GM10248 (cell line): ENCODE data around the gene ST6GAL1.

Experiments
- CTCF ChIA-PET: fragments of 300-600 bp; sonication (Branson Sonifier 250); formaldehyde crosslinking; extraction: SDS; loops from one replicate; lab custom pipeline; 2021; ENCODE audit warnings: antibody characterized with exemption; lab: Yijun Ruan, JAX
- POLR2A ChIA-PET: fragments of 350-650 bp; sonication (Branson Sonifier 250); formaldehyde crosslinking; extraction: SDS; loops from one replicate; lab custom pipeline; 2020; ENCODE audit warnings: antibody characterized with exemption; lab: Yijun Ruan, JAX
- DNase-seq: peaks from one replicate; pipeline ENCODE4 v3.0.0; 2012; ENCODE audit errors: extremely low spot score
- TF ChIP-seq, protein P1 (sequence below): IDR thresholded peaks from 2 replicates; pipeline ENCODE4 v1.5.1; 2012; ENCODE audit warnings: mild to moderate bottlenecking, low read depth; ENCODE audit errors: extremely low read depth, missing control alignments, control extremely low read depth

Gene ST6GAL1

DNA sequence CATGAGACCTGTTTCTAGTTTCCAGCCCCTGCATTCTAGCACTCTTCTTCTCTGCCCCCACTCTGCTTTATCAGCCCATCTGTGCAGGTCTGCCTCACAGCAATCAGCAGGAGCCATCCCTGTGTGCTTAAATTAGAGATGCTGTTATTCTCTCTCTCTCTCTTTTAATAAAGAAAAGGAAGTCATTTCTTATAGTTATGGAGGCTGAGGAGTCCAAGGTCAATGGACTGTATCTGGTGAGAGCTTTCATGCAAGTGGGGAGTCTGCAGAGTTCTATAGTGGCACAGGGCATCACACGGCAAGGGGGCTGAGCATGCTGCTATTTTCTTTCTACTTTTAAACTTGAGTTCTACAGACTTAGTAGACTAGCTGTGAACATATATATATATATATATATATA lies 4.5 kb upstream of the ST6GAL1 start:
- TF ChIP-seq, protein P1, sequence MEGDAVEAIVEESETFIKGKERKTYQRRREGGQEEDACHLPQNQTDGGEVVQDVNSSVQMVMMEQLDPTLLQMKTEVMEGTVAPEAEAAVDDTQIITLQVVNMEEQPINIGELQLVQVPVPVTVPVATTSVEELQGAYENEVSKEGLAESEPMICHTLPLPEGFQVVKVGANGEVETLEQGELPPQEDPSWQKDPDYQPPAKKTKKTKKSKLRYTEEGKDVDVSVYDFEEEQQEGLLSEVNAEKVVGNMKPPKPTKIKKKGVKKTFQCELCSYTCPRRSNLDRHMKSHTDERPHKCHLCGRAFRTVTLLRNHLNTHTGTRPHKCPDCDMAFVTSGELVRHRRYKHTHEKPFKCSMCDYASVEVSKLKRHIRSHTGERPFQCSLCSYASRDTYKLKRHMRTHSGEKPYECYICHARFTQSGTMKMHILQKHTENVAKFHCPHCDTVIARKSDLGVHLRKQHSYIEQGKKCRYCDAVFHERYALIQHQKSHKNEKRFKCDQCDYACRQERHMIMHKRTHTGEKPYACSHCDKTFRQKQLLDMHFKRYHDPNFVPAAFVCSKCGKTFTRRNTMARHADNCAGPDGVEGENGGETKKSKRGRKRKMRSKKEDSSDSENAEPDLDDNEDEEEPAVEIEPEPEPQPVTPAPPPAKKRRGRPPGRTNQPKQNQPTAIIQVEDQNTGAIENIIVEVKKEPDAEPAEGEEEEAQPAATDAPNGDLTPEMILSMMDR: no peak
- POLR2A ChIA-PET: no interaction called here
- no peak for DNase-seq
- CTCF ChIA-PET: interaction anchor here (1.0 kb wide), 1 partner anchor 10 kb away, joined by 4 read pairs; no protein-coding TSS in a partner anchor

- no peak for DNase-seq
- ChIA-PET CTCF (interaction anchor here (0.9 to 1.4 kb wide), 7 partner anchors 9 to 210 kb away, joined by 3 to 4 read pairs (median 3); partner anchors contain the start of gene RPL39L), POLR2A (no interaction called here)
- TF ChIP-seq, protein P1: no peak
Measured at GRCh38 chr3:186929186-186929585, 1.1 kb upstream of the ST6GAL1 start.

DNA sequence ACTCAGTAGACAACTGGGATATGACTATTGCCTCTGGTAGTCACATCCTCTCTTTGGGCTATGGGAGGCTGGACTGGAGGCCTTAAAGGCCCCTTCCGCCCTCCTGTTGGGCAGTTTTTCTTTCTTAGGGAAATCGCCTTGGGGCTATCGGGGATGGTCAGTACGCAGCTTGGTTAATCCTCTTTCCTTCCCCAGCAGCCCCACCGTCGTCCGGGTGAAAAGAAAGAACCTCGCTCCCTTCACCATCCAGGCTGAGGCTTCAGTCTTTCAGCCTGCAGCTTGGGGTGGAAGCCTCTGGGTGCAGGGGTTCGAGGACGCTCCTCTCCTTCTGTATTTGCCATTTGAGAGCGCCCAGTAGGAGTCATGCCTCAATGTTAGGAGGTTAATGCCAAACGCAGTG lies 641 bp upstream of the ST6GAL1 start:
- TF ChIP-seq, protein P1: no peak
- DNase-seq: no peak
- ChIA-PET POLR2A (no interaction called here), CTCF (interaction anchor here (0.9 to 1.4 kb wide), 5 partner anchors 9 to 210 kb away, joined by 3 to 4 read pairs (median 3); partner anchors contain the start of gene RPL39L)

DNA sequence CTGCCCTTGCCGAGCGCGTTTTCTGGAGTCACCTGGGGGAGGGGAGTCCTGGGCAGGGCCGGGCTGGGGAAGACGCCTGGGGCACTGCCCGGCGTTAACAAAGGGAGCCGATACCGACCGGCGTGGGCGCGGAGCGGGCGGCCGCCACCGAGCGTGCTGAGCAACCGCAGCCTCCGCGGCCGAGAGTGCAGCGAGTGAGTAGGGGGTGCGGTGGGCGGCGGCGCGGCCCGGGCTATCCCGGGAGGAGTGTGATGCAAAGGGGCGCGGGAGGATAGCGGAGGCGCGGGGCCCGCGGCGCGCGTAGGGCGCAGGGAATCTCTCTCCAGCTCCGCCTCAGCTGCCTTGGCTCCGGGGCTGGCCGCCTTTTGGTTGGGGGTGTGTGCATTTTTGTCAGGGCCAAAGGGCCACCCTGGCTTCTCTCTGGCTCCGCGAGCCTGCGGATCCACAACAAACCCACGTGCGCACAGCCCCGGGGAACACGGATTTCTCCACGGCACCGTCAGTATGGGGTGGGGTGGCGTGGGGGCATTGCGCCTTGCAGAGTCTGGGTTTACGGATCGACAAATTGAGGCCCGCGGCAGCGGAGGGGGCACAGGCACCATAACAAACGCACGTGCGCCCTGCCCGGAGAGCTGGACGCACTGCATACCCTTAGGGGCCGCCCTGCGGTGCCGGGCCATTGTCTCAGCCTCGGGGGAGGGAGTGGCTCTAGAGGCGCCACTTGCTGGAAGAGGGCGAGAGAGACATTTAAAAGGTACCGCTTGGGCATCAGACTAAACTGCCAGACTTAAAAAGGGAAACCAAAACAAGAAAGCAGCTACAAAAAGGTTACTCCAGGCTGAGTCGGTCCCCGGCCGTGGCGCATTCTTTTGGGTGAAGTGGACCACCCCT lies 560 bp downstream of the ST6GAL1 start:
- POLR2A ChIA-PET: no interaction called here
- DNase-seq: peak; percentile 77
- CTCF ChIA-PET: interaction anchor here (0.6 to 4.4 kb wide), 11 partner anchors 8 to 176 kb away, joined by 3 to 14 read pairs (median 4); no protein-coding TSS in a partner anchor
- TF ChIP-seq, protein P1: peak; percentile 8

DNA sequence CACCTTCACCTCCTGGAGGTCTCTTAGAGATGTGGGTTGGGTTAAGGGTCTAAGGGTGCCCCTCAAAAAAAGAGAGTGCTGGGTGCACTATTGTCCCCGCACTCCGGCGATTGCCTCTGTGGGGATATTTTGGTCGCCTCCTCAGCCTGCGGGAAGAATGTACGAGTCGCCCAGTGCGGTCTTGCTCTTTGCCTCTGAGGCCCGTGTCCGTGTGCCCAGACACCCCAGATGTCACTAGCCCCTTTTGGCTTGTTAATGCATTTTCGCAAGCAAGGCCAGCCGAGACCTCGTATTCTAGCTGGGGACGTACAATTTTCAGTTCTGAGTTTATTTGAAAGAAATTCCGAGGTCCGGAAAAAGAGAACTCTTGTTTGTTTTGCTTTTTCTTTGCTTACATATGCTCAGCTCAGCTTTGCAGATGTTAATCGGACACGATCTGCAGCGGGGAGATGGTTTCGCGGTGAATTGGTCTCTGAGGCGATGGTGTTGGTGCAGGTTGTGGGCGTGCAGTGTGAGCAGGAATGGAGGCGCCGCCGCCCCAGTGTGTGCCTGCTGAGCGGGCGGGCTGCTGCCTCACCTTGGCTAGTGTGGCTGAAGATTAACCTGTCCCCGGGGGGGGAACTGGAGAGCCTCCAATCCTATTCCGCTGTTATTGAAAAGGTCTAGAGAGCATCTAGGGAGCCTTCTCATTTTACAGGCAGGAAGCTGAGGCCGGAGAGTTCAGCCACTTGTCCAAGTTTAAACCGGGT lies 1.4 kb downstream of the ST6GAL1 start:
- ChIA-PET POLR2A (interaction anchor here (1.0 kb wide), 1 partner anchor 148 kb away, joined by 3 read pairs; no protein-coding TSS in a partner anchor), CTCF (interaction anchor here (0.6 to 4.4 kb wide), 16 partner anchors 7 to 219 kb away, joined by 3 to 14 read pairs (median 4); no protein-coding TSS in a partner anchor)
- DNase-seq: peak; percentile 57
- TF ChIP-seq, protein P1: no peak
